Stomach smooth muscle (tissue), 2 donors: ENCODE measurements around the gene SHB.

ENCODE experiments used
- H3K27ac ChIP-seq: one replicate; pipeline ENCODE4 v1.7.0; 2013; ENCODE audit warnings: mild to moderate bottlenecking, low read length, inconsistent platforms
- H3K27me3 ChIP-seq, 2 donors: one replicate each; pipeline ENCODE4 v1.7.0; 2013; ENCODE audit warnings: low read length in 2 of 2; ENCODE audit not compliant: insufficient read depth in 2 of 2, control insufficient read depth in 1 of 2
- H3K36me3 ChIP-seq, 2 donors: one replicate each; pipeline ENCODE4 v1.7.0; 2013; ENCODE audit warnings: low read length in 2 of 2; ENCODE audit not compliant: control insufficient read depth in 2 of 2, insufficient read depth in 2 of 2
- H3K4me1 ChIP-seq: one replicate; pipeline ENCODE4 v1.7.0; 2013; ENCODE audit warnings: low read length; ENCODE audit not compliant: control insufficient read depth, insufficient read depth
- H3K4me3 ChIP-seq, 2 donors: one replicate each; pipeline ENCODE4 v1.7.0; 2013; ENCODE audit warnings: low read length in 2 of 2
- H3K9ac ChIP-seq, 2 donors: one replicate each; pipeline ENCODE4 v1.7.0; 2013; ENCODE audit warnings: low read length in 2 of 2, mild to moderate bottlenecking in 1 of 2
- H3K9me3 ChIP-seq, 2 donors: one replicate each; pipeline ENCODE4 v1.7.0; 2013; ENCODE audit warnings: low read length in 2 of 2; ENCODE audit not compliant: control insufficient read depth in 2 of 2
- donor health status: healthy.
- donor health status: Pancreatic carcinoma.

The SHB gene

DNA sequence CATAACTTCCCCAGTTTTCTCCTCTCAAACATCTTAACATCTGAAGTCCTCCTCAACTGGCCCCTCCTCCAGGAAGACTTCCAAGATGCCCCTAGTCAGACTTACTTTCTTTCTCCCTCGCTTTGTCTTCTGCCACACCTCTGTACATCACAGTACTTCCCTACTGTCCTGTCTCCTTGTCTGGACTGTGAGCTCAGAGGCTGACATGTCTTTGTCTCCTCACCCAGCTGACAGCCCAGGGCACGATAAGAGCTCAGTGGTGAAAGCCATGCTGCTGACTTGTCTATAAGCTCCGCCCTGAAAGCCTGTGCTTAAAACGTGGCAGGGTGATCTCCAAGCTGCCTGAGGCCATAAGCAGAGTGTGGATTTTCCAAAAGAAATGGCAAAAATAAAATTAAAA lies 132.1 kb downstream of the SHB start:
- peaks cover 15% of the 10 kb centered on the region for H3K4me1 ChIP-seq
- no peak overlapping the region for H3K9ac ChIP-seq
- no peak overlapping the region for H3K27ac ChIP-seq
- H3K27me3 ChIP-seq, result no peaks in the 10 kb centered on the region
- no peaks in the 10 kb centered on the region for H3K9me3 ChIP-seq
- no peak overlapping the region for H3K4me3 ChIP-seq
- H3K36me3 ChIP-seq, result peaks cover 0 to 4% of the 10 kb centered on the region in 2 donors

GRCh38 chr9:37936376-37936775 lies 132.7 kb downstream of the SHB start:
- peaks cover 14% of the 10 kb centered on the region for H3K4me1 ChIP-seq
- no peaks in the 10 kb centered on the region for H3K9me3 ChIP-seq
- no peak overlapping the region for H3K4me3 ChIP-seq
- no peak overlapping the region for H3K9ac ChIP-seq
- no peak overlapping the region for H3K27ac ChIP-seq
- H3K27me3 ChIP-seq, result no peaks in the 10 kb centered on the region
- peaks cover 0 to 3% of the 10 kb centered on the region in 2 donors for H3K36me3 ChIP-seq

DNA sequence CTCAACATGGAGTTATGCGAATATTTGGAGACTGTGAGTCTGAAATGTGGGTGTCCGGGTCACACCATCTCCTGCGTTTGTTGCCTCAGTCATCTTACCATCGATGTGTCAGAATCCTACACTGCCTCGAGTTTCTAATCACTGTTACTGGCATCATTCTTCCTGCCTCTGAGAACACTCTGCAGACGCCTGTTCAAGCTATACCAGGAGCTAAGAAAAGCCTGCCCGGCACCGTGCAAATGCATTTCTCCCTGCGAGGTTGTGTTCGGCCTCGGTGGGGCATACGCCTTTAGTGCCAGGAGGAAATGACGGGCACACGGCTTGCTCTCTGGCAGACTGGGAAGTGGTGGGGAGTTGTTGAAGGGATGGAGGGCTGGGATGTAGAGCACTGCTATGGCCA lies 133.9 kb downstream of the SHB start:
- no peak overlapping the region for H3K9ac ChIP-seq
- H3K27ac ChIP-seq, result no peak overlapping the region
- no peaks in the 10 kb centered on the region for H3K27me3 ChIP-seq
- no peak overlapping the region for H3K4me3 ChIP-seq
- H3K9me3 ChIP-seq, result no peaks in the 10 kb centered on the region
- H3K4me1 ChIP-seq, result peaks cover 14% of the 10 kb centered on the region
- peaks cover 0 to 3% of the 10 kb centered on the region in 2 donors for H3K36me3 ChIP-seq

- no peak overlapping the region for H3K27ac ChIP-seq
- no peaks in the 10 kb centered on the region for H3K27me3 ChIP-seq
- H3K9ac ChIP-seq, result no peak overlapping the region
These were observed 137.4 kb downstream of the SHB start for GRCh38 chr9:37931592-37931991.

DNA sequence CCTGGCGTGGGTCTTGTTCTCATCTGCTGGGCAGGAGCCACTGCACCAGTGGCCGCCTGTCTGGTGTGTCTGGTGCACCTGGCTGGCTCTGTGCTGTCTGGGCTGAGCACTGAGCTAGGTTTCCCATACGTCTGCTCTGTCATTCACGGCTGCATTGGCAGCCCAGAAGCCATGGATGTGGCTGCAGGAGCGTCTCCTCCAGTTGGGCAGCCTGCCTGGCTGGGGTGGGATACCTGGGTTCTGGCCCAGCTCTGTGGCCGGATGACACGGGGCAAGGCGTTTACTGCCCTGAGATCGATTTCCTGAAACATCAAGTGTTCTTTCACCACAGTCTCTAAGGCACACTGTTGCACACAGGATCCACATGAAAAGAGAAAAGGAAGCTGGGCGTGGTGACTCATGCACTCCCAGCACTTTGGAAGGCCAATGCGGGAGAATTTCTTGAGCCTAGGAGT lies 139.6 kb downstream of the SHB start:
- no peaks in the 10 kb centered on the region for H3K9me3 ChIP-seq
- H3K4me1 ChIP-seq, result no peaks in the 10 kb centered on the region
- no peaks in the 10 kb centered on the region for H3K36me3 ChIP-seq
- H3K4me3 ChIP-seq, result no peak overlapping the region
- no peak overlapping the region for H3K27ac ChIP-seq
- no peaks in the 10 kb centered on the region for H3K27me3 ChIP-seq
- no peak overlapping the region for H3K9ac ChIP-seq

More at GRCh38 chr9:37931592-37931991, 137.4 kb downstream of the SHB start:
- no peaks in the 10 kb centered on the region for H3K4me1 ChIP-seq
- H3K4me3 ChIP-seq, result no peak overlapping the region
- no peaks in the 10 kb centered on the region for H3K36me3 ChIP-seq
- H3K9me3 ChIP-seq, result no peaks in the 10 kb centered on the region

DNA sequence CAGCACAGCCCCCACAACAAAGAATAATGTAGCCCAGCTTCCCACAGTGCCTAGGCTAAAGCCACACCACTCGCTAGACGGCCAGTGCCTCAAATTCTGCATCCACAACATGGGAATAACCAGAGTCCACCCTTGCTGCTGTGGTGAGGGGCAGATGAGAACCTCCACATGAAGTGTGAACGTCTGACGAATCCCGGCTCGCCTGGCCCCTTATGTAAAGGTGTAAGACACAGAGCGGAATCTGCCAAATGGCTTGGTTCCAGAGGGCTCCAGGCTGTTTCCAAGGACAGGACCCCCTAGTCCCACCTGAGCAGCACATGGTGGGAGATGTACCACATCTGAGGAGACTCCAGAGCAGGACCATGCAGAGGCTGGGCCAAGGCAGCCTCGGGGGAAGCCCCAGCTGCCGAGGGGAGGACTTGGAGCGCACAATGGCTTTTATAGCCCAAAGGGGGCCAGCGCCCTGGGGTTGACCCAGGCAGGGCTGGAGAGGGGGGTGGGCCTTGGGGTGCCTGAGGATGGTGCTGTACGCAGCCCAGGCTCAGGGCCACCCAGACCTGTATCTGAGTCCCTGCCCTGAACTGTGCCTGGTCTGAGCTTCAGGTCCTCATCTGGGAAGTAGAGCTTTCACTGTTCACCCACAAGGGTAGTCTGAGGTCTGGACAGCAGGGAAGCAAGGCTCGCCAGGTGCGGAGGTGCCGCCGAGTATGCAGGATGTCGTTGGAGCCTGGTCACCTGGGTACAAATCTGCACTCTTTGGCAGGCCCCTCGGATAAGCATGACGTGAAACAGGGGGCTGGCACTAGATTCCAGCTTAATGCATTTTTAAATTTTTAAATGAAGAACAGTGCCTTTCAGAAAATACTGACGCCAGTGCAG lies 140.2 kb downstream of the SHB start:
- no peaks in the 10 kb centered on the region for H3K27me3 ChIP-seq
- no peaks in the 10 kb centered on the region for H3K4me1 ChIP-seq
- H3K9ac ChIP-seq, result no peak overlapping the region
- H3K9me3 ChIP-seq, result no peaks in the 10 kb centered on the region
- no peak overlapping the region for H3K4me3 ChIP-seq
- H3K27ac ChIP-seq, result no peak overlapping the region
- no peaks in the 10 kb centered on the region for H3K36me3 ChIP-seq

GRCh38 chr9:37927601-37928551 lies 141.2 kb downstream of the SHB start:
- H3K27ac ChIP-seq, result no peak overlapping the region
- no peaks in the 10 kb centered on the region for H3K27me3 ChIP-seq
- H3K9ac ChIP-seq, result no peak overlapping the region
- H3K4me1 ChIP-seq, result no peaks in the 10 kb centered on the region
- no peak overlapping the region for H3K4me3 ChIP-seq
- H3K36me3 ChIP-seq, result no peaks in the 10 kb centered on the region
- no peaks in the 10 kb centered on the region for H3K9me3 ChIP-seq

GRCh38 chr9:37927132-37927531 lies 141.9 kb downstream of the SHB start:
- no peaks in the 10 kb centered on the region for H3K36me3 ChIP-seq
- no peak overlapping the region for H3K9ac ChIP-seq
- peaks cover under 1% of the 10 kb centered on the region for H3K4me1 ChIP-seq
- no peaks in the 10 kb centered on the region for H3K27me3 ChIP-seq
- H3K4me3 ChIP-seq, result no peak overlapping the region
- H3K9me3 ChIP-seq, result no peaks in the 10 kb centered on the region
- no peak overlapping the region for H3K27ac ChIP-seq

DNA sequence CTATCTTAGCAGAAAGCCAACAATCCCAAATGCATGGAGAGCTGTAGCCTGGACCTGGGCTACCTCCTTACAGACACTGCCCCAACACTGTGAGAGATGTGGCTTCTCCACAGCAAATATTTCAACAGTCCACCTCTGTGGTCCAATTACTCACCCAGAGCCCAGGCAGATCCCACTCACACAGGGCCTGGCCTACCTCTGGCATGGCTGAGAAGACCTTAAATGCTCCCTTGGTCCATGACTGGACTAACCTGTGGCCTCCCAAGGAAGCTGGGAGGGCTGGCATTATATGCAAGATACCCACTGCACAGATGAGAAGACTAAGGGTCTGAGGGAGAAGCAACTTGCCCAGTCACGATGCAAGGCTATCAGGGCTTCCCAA lies 142.3 kb downstream of the SHB start:
- Histone ChIP-seq H3K4me1 (peaks cover 4% of the 10 kb centered on the region), H3K27me3 (no peaks in the 10 kb centered on the region), H3K9me3 (no peaks in the 10 kb centered on the region), H3K36me3 (no peaks in the 10 kb centered on the region), H3K4me3 (no peak overlapping the region), H3K27ac (no peak overlapping the region), H3K9ac (no peak overlapping the region)

DNA sequence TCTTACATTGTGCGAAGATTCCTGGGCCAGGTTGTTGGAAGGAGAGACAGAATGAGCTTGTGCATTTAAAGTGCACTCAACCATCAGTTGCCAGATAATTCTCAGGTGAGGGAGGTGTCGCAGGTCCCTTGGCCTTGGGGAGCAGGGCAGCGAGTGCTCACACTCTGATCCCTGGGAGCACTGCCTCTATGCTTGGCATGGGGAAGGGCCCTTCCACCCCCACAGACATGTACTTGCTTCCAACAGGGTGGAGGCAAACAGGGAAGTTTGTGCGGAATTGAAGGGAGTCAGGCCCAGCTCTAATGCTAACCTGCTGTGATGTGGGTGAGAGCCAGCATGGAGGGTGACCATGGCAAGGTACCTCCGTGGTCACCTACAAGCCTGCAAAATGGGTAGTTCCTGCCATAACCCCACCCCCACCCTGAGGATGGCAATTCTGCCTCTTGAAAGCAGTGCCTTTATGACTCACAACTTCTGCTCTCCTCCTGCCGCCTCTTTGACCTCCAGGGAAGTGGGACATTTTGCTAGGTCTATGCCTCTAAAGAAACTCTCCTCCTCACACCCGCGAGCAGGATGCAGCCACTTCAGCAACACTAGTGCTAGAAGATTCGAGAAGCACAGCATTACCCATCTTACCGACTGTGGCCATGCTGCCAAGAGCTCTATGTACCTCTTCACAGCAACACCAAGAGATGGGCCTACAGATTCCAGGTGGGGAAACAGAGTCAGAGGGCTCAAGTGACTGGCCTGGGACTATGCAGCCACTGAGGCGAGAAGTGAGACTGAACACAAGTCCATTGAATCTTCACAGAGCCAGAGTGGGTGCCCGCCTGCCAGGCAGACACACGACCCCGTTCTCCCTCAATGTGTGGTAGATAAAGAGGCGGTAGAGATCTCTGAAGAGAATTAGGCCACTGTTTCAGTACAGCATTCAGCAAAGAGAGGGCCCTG lies 143.0 kb downstream of the SHB start:
- Histone ChIP-seq H3K9ac (no peak overlapping the region), H3K9me3 (no peaks in the 10 kb centered on the region), H3K36me3 (no peaks in the 10 kb centered on the region), H3K4me1 (peaks cover 5% of the 10 kb centered on the region), H3K27me3 (no peaks in the 10 kb centered on the region), H3K4me3 (no peak overlapping the region), H3K27ac (no peak overlapping the region)
